Mesothelial cell of epicardium (in vitro differentiated cells): ENCODE results near the gene LRRC75A. TPM values are rescaled to one million over a fixed set of nuclear protein-coding genes. Genes with fewer than 3 reads are reported as not detected.
"Not testable (repeated sequence)": the region's sequence is repeated elsewhere in the genome, so short reads cannot be mapped to it uniquely, and the experiment has no call there.

Experiments used
- DNase-seq, 2 experiments: peaks; one replicate each; pipeline ENCODE4 v3.0.0; 2021; ENCODE audit warnings: low spot score in 2 of 2; ENCODE audit not compliant: unreplicated experiment in 2 of 2
- H3K27ac Mint-ChIP-seq: 2 replicates; pipeline ENCODE4 v1.8.0; 2021; ENCODE audit warnings: mixed read lengths
- H3K27me3 Mint-ChIP-seq: 2 replicates; pipeline ENCODE4 v1.8.0; 2021; ENCODE audit warnings: low read depth, mixed read lengths
- H3K36me3 Mint-ChIP-seq: 2 replicates; pipeline ENCODE4 v1.8.0; 2021; ENCODE audit warnings: mixed read lengths
- H3K4me1 Mint-ChIP-seq: 2 replicates; pipeline ENCODE4 v1.8.0; 2021; ENCODE audit warnings: mixed read lengths
- H3K4me3 Mint-ChIP-seq: 2 replicates; pipeline ENCODE4 v1.8.0; 2021; ENCODE audit warnings: mild to moderate bottlenecking, moderate library complexity, mixed read lengths
- H3K9me3 Mint-ChIP-seq: 2 replicates; pipeline ENCODE4 v1.8.0; 2021; ENCODE audit warnings: mixed read lengths
- total RNA-seq: library from RNA; stranded (reverse); gene quantifications from 3 replicates; pipeline ENCODE4 v1.2.1, GENCODE V29; 2021
- TF ChIP-seq, protein P1 (sequence below): fragments of 200-600 bp; sonication (generic); IDR thresholded peaks from one replicate; pipeline ENCODE4 v1.5.0; 2021; ENCODE audit warnings: antibody characterized with exemption; ENCODE audit not compliant: unreplicated experiment

Gene LRRC75A
- total RNA-seq, 1 donor from 2014 or later = 4.0 TPM

DNA sequence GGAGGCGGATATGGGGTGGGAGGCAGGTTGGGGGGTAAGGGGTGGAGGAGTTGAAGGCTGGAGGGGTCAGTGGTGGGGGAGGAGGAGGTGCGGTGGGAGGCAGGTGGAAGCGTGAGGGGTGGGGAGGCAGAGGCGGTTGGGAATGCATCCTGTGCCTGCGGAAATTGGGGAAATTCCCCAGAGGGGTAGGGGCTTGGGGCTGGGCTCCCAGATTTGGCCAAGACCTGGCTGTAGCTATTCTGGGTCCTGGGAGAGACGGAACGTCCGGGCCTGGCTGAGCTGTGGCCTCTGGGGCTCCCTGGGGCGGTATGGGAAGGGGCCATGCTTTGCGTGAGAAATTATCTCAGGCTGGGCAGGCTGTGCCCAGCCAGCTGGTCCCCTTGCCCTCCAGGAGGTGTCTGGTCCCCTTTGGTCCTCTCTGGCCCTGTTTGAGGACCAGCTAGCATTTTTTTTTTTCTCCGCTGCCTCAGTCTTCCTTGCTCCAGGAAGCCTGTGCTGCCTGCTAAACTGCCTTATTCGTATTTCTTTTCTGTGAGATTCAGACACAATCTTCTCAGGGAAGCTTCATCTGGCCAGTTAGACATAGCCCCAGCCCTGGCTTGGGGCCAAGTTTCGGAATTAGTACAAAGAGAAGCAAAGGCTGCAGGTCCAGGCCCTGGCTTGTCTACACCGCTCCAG, 83.9 kb downstream of the LRRC75A start:
- Mint-ChIP-seq H3K9me3 (no peaks in the 10 kb centered on the region), H3K27me3 (no peaks in the 10 kb centered on the region), H3K36me3 (no peaks in the 10 kb centered on the region), H3K27ac (peak overlapping the region; percentile 90), H3K4me1 (peaks cover 16% of the 10 kb centered on the region), H3K4me3 (peak overlapping the region; percentile 61)
- DNase-seq = peak; percentile 66 to 79
- TF ChIP-seq, protein P1, sequence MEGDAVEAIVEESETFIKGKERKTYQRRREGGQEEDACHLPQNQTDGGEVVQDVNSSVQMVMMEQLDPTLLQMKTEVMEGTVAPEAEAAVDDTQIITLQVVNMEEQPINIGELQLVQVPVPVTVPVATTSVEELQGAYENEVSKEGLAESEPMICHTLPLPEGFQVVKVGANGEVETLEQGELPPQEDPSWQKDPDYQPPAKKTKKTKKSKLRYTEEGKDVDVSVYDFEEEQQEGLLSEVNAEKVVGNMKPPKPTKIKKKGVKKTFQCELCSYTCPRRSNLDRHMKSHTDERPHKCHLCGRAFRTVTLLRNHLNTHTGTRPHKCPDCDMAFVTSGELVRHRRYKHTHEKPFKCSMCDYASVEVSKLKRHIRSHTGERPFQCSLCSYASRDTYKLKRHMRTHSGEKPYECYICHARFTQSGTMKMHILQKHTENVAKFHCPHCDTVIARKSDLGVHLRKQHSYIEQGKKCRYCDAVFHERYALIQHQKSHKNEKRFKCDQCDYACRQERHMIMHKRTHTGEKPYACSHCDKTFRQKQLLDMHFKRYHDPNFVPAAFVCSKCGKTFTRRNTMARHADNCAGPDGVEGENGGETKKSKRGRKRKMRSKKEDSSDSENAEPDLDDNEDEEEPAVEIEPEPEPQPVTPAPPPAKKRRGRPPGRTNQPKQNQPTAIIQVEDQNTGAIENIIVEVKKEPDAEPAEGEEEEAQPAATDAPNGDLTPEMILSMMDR = no peak

DNA sequence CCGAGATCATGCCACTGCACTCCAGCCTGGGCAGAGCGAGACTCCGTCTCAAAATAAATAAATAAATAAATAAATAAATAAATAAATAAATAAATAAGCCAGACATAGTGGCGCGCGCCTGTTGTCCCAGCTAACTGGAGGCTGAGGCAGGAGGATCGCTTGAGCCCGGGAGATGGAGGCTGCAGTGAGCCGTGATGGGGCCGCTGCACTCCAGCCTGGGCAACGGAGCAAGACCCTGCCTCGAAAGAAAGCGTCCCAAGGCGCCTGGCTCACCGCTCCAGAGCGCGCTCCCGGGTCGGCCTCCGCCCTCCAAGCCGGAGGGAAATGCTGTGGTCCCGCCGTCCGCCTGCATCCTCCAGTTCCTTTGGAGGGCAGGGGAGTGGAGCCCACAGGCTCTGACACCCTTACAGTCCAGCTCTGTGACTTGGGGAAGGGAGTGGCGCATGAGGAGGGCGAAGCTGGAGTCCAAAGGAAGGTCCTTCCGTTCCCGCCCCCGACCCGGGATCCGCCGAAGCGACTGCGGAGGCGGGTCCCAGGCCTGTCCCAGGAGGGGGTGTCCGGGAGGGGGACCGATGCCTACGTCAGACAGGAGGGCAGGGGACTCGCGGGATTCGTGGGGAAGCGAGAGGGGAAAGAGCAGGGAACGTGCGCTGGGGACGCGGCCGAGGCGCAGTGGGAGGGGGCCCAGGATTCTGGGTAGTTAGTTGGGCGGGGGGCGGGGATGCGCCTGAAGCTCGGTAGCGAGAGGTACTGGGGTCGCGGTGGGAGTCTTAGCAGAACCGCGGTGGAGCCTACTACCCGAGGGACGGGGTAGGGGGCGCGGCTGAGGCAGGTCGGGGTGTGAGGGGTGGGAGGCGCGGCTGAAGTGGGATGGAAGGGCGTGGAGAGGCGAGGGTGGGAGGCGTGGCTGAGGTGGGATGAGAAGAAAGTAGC, 85.0 kb downstream of the LRRC75A start:
- Mint-ChIP-seq H3K27ac (peak overlapping the region; percentile 59), H3K4me3 (peak overlapping the region; percentile 68), H3K27me3 (no peaks in the 10 kb centered on the region), H3K9me3 (no peaks in the 10 kb centered on the region), H3K4me1 (peaks cover 16% of the 10 kb centered on the region), H3K36me3 (no peaks in the 10 kb centered on the region)
- DNase-seq = peak; percentile 46 to 56
- TF ChIP-seq, protein P1 = no peak

DNA sequence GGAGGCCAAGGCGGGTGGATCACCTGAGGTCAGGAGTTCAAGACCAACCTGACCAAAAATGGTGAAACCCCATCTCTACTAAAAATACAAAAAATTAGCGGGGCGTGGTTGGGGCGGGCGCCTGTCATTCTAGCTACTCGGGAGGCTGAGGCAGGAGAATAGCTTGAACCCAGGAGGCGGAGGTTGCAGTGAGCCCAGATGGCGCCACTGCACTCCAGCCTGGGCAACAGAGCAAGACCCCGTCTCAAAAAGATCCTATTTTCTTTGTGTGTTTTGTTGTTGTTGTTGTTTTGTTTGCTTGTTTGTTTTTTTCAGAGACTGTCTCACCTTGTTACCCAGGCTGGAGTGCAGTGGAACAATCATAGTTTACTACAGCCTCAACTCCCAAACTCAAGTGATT, 88.1 kb downstream of the LRRC75A start:
- H3K27me3 Mint-ChIP-seq, H3K4me3 Mint-ChIP-seq, H3K9me3 Mint-ChIP-seq, H3K27ac Mint-ChIP-seq, H3K36me3 Mint-ChIP-seq, DNase-seq: not testable (repeated sequence)
- peaks cover 30% of the 10 kb centered on the region for H3K4me1 Mint-ChIP-seq

DNA sequence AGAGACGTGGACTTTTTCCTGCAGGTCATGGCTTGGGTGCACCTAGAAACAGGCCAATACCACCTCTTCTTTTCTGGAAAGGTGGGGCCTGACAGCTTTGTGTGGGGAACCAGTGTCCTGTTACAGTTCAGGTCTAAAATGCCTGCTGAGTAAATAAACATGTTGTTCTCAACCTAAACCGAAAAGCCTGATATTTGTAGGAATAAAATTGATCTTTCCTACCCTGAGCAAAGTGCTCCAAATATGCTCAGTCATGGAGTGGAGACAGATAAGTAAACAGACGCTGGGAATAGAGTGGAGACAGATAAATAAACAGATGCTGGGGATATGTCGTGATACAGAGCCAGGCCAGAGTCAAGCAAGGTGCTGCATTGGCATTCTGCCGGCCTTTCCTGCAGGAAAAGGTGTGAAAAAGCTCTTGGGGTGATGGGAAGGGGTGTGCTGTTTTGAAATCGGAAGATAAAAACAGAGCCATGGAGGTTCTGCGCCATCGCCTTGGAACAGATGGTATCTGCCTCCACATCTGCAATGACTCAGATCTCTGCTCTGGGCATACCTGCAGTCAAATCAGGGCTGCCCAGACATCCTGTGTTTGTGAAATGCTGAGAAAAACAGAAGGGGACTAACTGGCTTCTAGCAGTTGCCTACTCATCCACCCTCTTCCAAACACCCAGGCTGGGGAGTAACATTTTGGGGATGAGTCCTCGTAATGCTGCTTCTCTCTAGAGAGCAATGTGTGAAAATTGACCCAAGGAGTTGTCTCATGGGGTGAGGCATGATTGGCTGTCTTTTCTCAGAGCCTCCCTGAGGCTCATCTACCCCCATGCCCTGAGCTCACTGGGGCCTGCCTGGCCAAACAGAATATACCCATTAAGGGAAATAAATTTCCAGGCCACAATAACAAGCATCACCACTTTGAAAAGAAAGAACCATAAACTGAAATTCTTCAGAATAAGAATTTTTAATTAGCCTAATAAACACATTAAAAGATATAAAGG, 93.4 kb downstream of the LRRC75A start:
- no peak for DNase-seq
- no peaks in the 10 kb centered on the region for H3K27me3 Mint-ChIP-seq
- H3K9me3 Mint-ChIP-seq = no peaks in the 10 kb centered on the region
- TF ChIP-seq, protein P1 = no peak
- peaks cover 33% of the 10 kb centered on the region for H3K4me1 Mint-ChIP-seq
- H3K4me3 Mint-ChIP-seq = no peak overlapping the region
- no peaks in the 10 kb centered on the region for H3K36me3 Mint-ChIP-seq
- peak overlapping the region; percentile 21 for H3K27ac Mint-ChIP-seq

DNA sequence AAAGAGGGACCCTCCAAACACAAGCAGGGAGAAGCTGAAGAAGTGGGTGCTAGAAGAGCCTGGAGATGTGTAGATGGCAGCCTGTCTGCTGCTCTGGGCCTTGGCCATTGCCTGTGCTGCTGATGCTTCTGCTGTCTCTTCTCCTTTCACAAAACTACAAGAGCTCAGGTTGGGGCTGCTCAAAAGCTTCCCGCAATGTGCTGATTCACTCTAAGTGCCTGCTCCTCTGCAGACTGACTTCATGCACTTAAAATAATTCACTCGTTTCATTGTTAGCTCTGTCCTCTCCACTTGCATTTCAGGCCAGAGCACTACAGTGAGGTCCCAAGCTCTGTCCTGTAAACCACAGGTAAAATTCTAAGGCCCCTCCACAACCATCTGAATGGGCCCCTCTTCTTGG, 95.3 kb downstream of the LRRC75A start:
- Mint-ChIP-seq H3K27ac (peak overlapping the region; percentile 78), H3K4me1 (peaks cover 33% of the 10 kb centered on the region)
- not testable (repeated sequence) for H3K9me3 Mint-ChIP-seq, H3K4me3 Mint-ChIP-seq, H3K36me3 Mint-ChIP-seq, H3K27me3 Mint-ChIP-seq, DNase-seq

DNA sequence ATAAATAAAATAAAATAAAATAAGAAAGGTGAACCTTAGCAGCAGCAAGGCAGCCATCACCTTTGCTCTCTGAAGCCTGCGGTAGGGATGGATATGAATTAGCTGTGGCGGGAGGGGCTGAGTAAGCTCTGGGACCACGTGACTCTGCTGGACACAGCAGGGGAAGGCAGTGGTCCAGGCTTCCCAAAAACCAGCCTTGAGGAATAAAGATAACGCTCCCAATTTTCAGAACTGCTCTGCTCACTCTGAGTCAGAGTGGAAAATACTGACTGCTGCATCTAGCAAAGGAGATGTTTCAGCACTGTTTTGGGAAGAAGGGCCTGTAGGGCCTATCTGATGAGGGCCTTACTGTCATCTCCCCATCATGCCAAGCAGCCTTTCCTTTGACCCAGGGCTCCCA, 96.1 kb downstream of the LRRC75A start:
- H3K4me3 Mint-ChIP-seq, H3K9me3 Mint-ChIP-seq, DNase-seq, H3K27me3 Mint-ChIP-seq, H3K36me3 Mint-ChIP-seq: not testable (repeated sequence)
- H3K27ac Mint-ChIP-seq = peak overlapping the region; percentile 61
- peaks cover 32% of the 10 kb centered on the region for H3K4me1 Mint-ChIP-seq

DNA sequence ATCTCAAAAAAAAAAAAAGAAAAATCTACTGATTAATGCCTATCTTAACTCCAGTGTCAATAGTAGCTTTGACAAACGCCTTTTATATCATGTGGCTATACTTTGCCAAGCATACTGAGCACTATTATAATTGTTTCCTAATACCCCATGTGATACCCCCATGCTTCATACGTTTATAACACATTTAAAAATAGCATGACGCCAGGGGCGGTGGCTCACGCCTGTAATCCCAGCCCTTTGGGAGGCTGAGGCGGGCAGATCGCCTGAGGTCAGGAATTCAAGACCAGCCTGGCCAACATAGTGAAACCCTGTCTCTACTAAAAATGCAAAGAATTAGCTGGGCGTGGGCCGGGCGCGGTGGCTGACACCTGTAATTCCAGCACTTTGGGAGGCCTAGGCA, 99.5 kb downstream of the LRRC75A start:
- not testable (repeated sequence) for H3K27ac Mint-ChIP-seq, DNase-seq, H3K9me3 Mint-ChIP-seq, H3K4me3 Mint-ChIP-seq, H3K27me3 Mint-ChIP-seq, H3K36me3 Mint-ChIP-seq
- peaks cover 14% of the 10 kb centered on the region for H3K4me1 Mint-ChIP-seq
